Heart right ventricle (tissue), 16 donors: Measurements from ENCODE around the gene GTPBP6. TPM values are rescaled to one million over a fixed set of nuclear protein-coding genes. Genes with fewer than 3 reads are reported as not detected.
"Not testable (repeated sequence)": the region's sequence is repeated elsewhere in the genome, so short reads cannot be mapped to it uniquely, and the experiment has no call there.

Source experiments
- ATAC-seq, 8 donors: fragments of 200-7000 bp; cut with Tn5 transposase; one replicate each; pipeline ENCODE4 v1.9.1; 2020; ENCODE audit warnings: mild to moderate bottlenecking in 8 of 8, moderate library complexity in 8 of 8, moderate number of reproducible peaks in 1 of 8
- DNase-seq, 2 donors: peaks; one replicate each; pipeline ENCODE4 v3.0.0-alpha.2; 2020
- H3K27ac ChIP-seq, 10 donors: fragments of 200-600 bp; sonication (generic) in 2 of 10; one replicate each; pipeline versions ENCODE4 v1.5.0 to v1.8.0; 2020 to 2022; ENCODE audit warnings: mild to moderate bottlenecking in 3 of 10
- H3K27me3 ChIP-seq, 7 donors: fragments of 200-600 bp; one replicate each; pipeline ENCODE4 v1.8.0; 2021 to 2022; ENCODE audit warnings: mild to moderate bottlenecking in 2 of 7
- H3K36me3 ChIP-seq, 9 donors: fragments of 200-600 bp; sonication (generic) in 1 of 9; one replicate each; pipeline versions ENCODE4 v1.5.0 to v1.8.0; 2020 to 2022; ENCODE audit warnings: mild to moderate bottlenecking in 2 of 9
- H3K4me1 ChIP-seq, 9 donors: fragments of 200-600 bp; sonication (generic) in 1 of 9; one replicate each; pipeline versions ENCODE4 v1.5.0 to v1.8.0; 2020 to 2022; ENCODE audit warnings: mild to moderate bottlenecking in 4 of 9
- H3K4me3 ChIP-seq, 10 donors: fragments of 200-600 bp; sonication (generic) in 2 of 10; one replicate each; pipeline versions ENCODE4 v1.5.0 to v1.8.0; 2020 to 2022; ENCODE audit warnings: mild to moderate bottlenecking in 7 of 10, moderate library complexity in 2 of 10
- H3K9me3 ChIP-seq, 11 donors: fragments of 200-600 bp in 10 of 11; sonication (generic) in 2 of 11; one replicate each; pipeline versions ENCODE4 v1.5.0 to v1.8.0; 2013 to 2022; ENCODE audit warnings: mild to moderate bottlenecking in 2 of 11, control low read depth in 1 of 11, moderate library complexity in 1 of 11
- CTCF ChIP-seq, 9 donors: fragments of 200-600 bp; sonication (generic) in 2 of 9; IDR thresholded peaks; one replicate each; pipeline versions ENCODE4 v1.5.0 to v1.8.0; 2021 to 2022; ENCODE audit warnings: antibody characterized with exemption in 9 of 9, mild to moderate bottlenecking in 5 of 9, moderate library complexity in 1 of 9
- WGBS, 2 donors: extraction: QIAGEN DNeasy Blood & Tissue Kit; methylation state at CpG; one replicate each; pipeline ENCODE4 v1.1.7; 2013; ENCODE audit warnings: inconsistent platforms in 1 of 2; 5-methylcytosine and 5-hydroxymethylcytosine counted together
- intact Hi-C, 10 donors: fragments of 100-400 bp; cut with DNase I; formaldehyde crosslinking; loops; one replicate each; pipeline versions ENCODE4 v1.11.1 to v1.14.2; 2022
- polyA plus RNA-seq, 2 donors: library from polyadenylated mRNA; stranded (reverse); fragments of 200-250 nt; gene quantifications; one replicate each; pipeline ENCODE4 v1.2.3, GENCODE V29; 2013
- total RNA-seq, 10 donors: library from RNA; stranded (reverse); fragmentation: NEBNext Ultra II Directional in 3 of 10; extraction: Animal tissue kit (Norgen Biotek cat#: 25700) in 3 of 10; gene quantifications; one replicate each; pipeline versions ENCODE4 v1.2.1 to v1.2.4, GENCODE V29; 2021 to 2023
- donor health status: Arrhythmogenic right ventricular cardiomyopathy.
- donor health status: ischemic (EF 13 %, LVEDD 7.1; RV severe dilation, severe dysfunction).
- donor health status: healthy with polysubstance abuse.
- donor health status: DM: no; HTN: yes; CAD: no.
- donor health status: DM: no; HTN: no; CAD: no.
- donor health status: ischemic (EF 25% LVEDD 6.9; RV normal size, moderate dysfunction).
- donor health status: ischemic (EF 25% LVEDD 5.7; RV mildly dilated, moderate dysfunction).
- donor health status: healthy.
- donor health status: DM: yes; HTN: yes; CAD: no.
- donor health status: Ischemic cardiomyopathy.
- donor health status: ischemic (EF 35%, LVEDD 5.7; RV mildly dilated, moderate dysfunction).
- donor health status: nonischemic (EF 11% LVEDD 7.7; RV severe dilation, severe dysfunction).
- donor health status: DM: yes; HTN: yes; CAD: no.
- donor health status: PGD.
- donor health status: ischemic (EF 29% LVEDD 5.4; RV normal size, mild dysfunction).
- donor health status: nonischemic (EF 23%, LVEDD 6.1; RV moderate dilation, normal function).

The GTPBP6 gene
- total and polyA plus RNA-seq, 12 donors, result 29.8 to 103 (median 46.3) TPM

- TF ChIP-seq CTCF (IDR thresholded peaks at IDR 0.05), result no peak
- Histone ChIP-seq H3K27me3 (no peaks in the 10 kb centered on the region), H3K4me3 (no peak overlapping the region), H3K4me1 (peaks cover 0 to 6% (median 0%) of the 10 kb centered on the region in 9 donors), H3K36me3 (peaks cover 0 to 56% (median 11%) of the 10 kb centered on the region in 9 donors), H3K27ac (no peak overlapping the region), H3K9me3 (no peaks in the 10 kb centered on the region)
- DNase-seq (no peak), ATAC-seq (no peak)
- intact Hi-C loops, result no loop called here
- WGBS, 2 donors, result 93% methylated on average over 7 of the region's 7 CpGs
Measured at GRCh38 chrX:287670-288069, 30.9 kb downstream of the GTPBP6 start.

GRCh38 chrX:285076-285677 is 33.4 kb downstream of the GTPBP6 start:
- no peak for DNase-seq
- WGBS, 2 donors, result 96% methylated on average over 13 of the region's 13 CpGs
- Histone ChIP-seq H3K27me3 (no peaks in the 10 kb centered on the region), H3K4me3 (no peak overlapping the region), H3K9me3 (no peaks in the 10 kb centered on the region), H3K36me3 (peaks cover 0 to 34% (median 11%) of the 10 kb centered on the region in 9 donors), H3K4me1 (peaks cover 0 to 17% (median 2%) of the 10 kb centered on the region in 9 donors), H3K27ac (no peak overlapping the region)
- TF ChIP-seq CTCF (IDR thresholded peaks at IDR 0.05), result no peak
- intact Hi-C loops, result no loop called here
- ATAC-seq, result no peak

GRCh38 chrX:283115-283845 is 35.3 kb downstream of the GTPBP6 start:
- Histone ChIP-seq H3K36me3 (peaks cover 0 to 16% (median 4%) of the 10 kb centered on the region in 9 donors), H3K27me3 (no peaks in the 10 kb centered on the region), H3K4me1 (peaks cover 0 to 21% (median 2%) of the 10 kb centered on the region in 9 donors), H3K4me3 (peak overlapping the region in 9 of 10 donors; percentile 23 to 77 (median 62)), H3K9me3 (no peaks in the 10 kb centered on the region), H3K27ac (peak overlapping the region in 8 of 10 donors; percentile 5 to 66 (median 44))
- 3 to 16% methylated on average over 38 to 45 of the region's 45 CpGs for WGBS, 2 donors
- peak; percentile 84 to 92 for DNase-seq
- intact Hi-C loops, result no loop called here
- TF ChIP-seq CTCF (IDR thresholded peaks at IDR 0.05), result no peak
- peak; percentile 96 to 99 (median 99) for ATAC-seq

- H3K27ac ChIP-seq, result peak overlapping the region in 1 of 10 donors; percentile 14
- not testable (repeated sequence) for DNase-seq, H3K27me3 ChIP-seq
Measured at GRCh38 chrX:282000-282681, 36.5 kb downstream of the GTPBP6 start.

More at GRCh38 chrX:282000-282681, 36.5 kb downstream of the GTPBP6 start:
- ATAC-seq, H3K9me3 ChIP-seq, H3K36me3 ChIP-seq, intact Hi-C loops: not testable (repeated sequence)
- H3K4me1 ChIP-seq, result peaks cover 0 to 21% (median 2%) of the 10 kb centered on the region in 9 donors
- peak overlapping the region in 1 of 10 donors; percentile 1 for H3K4me3 ChIP-seq
- WGBS, 2 donors, result 89 to 90% methylated on average over 21 of the region's 21 CpGs
